T-cell (primary cell): ENCODE measurements around the gene RHOBTB1. TPM values are rescaled to one million over a fixed set of nuclear protein-coding genes. Genes with fewer than 3 reads are reported as not detected.
"Not testable (repeated sequence)": the region's sequence is repeated elsewhere in the genome, so short reads cannot be mapped to it uniquely, and the experiment has no call there.

Experiments used
- ATAC-seq, 4 experiments: fragments of 200-7000 bp in 3 of 4; fragments of 150-1000 bp in 1 of 4; cut with Tn5 transposase; replicated peaks in 1 of 4; 1 replicate in 3 of 4; 2 replicates in 1 of 4; pipeline ENCODE4 v1.10.0; 2021; ENCODE audit warnings: moderate library complexity in 3 of 4, mild to moderate bottlenecking in 2 of 4, moderate number of reproducible peaks in 1 of 4
- CTCF ChIA-PET, 2 donors: fragments of 300-600 bp; sonication (Branson Sonifier 250); formaldehyde crosslinking; loops; one replicate each; lab custom pipeline; 2022; ENCODE audit warnings: antibody characterized with exemption in 2 of 2; lab: Charles Lee
- POLR2A ChIA-PET, 2 donors: fragments of 300-600 bp; sonication (Branson Sonifier 250); formaldehyde crosslinking; loops; one replicate each; lab custom pipeline; 2022; ENCODE audit warnings: antibody characterized with exemption in 2 of 2; lab: Charles Lee
- DNase-seq, 35 experiments: peaks; one replicate each; pipeline versions ENCODE4 v3.0.0 to v3.0.0-alpha.2; 2013 to 2023
- H3K27ac ChIP-seq: one replicate; pipeline ENCODE4 v1.5.1; 2013; ENCODE audit warnings: low read length
- H3K27me3 ChIP-seq, 2 experiments: replicated peaks in 1 of 2; 1 replicate in 1 of 2; 2 replicates in 1 of 2; pipeline versions ENCODE4 v1.6.1 to v1.7.0; 2013; ENCODE audit warnings: low read length in 1 of 2, mixed read lengths in 1 of 2; ENCODE audit not compliant: control insufficient read depth in 2 of 2, insufficient read depth in 2 of 2; ENCODE audit errors: extremely low read depth in 1 of 2
- H3K36me3 ChIP-seq, 2 donors: 1 replicate in 1 of 2; 2 replicates in 1 of 2; pipeline versions ENCODE4 v1.6.1 to v1.7.0; 2013; ENCODE audit warnings: low read length in 1 of 2; ENCODE audit not compliant: control insufficient read depth in 2 of 2, insufficient read depth in 1 of 2; ENCODE audit errors: extremely low read depth in 1 of 2
- H3K4me1 ChIP-seq, 2 experiments: 1 replicate in 1 of 2; 2 replicates in 1 of 2; pipeline versions ENCODE4 v1.6.1 to v1.7.0; 2013; ENCODE audit warnings: low read length in 2 of 2, mixed read lengths in 1 of 2; ENCODE audit not compliant: insufficient read depth in 2 of 2, control insufficient read depth in 1 of 2; ENCODE audit errors: extremely low read depth in 1 of 2
- H3K4me3 ChIP-seq, 2 donors: 1 replicate in 1 of 2; 2 replicates in 1 of 2; pipeline versions ENCODE4 v1.5.1 to v1.7.0; 2013; ENCODE audit warnings: mild to moderate bottlenecking in 2 of 2, low read length in 1 of 2, moderate library complexity in 1 of 2; ENCODE audit not compliant: control insufficient read depth in 1 of 2; ENCODE audit errors: extremely low read depth in 1 of 2
- H3K9me3 ChIP-seq: 2 replicates; pipeline ENCODE4 v1.7.0; 2013
- H3K27ac Mint-ChIP-seq, 2 donors: one replicate each; pipeline ENCODE4 v1.8.0; 2020 to 2021; ENCODE audit warnings: mild to moderate bottlenecking in 2 of 2, mixed read lengths in 2 of 2
- H3K27me3 Mint-ChIP-seq, 2 donors: one replicate each; pipeline ENCODE4 v1.8.0; 2021 to 2022; ENCODE audit warnings: mixed read lengths in 2 of 2
- H3K36me3 Mint-ChIP-seq: one replicate; pipeline ENCODE4 v1.8.0; 2021; ENCODE audit warnings: mixed read lengths
- H3K4me1 Mint-ChIP-seq, 3 donors: one replicate each; pipeline ENCODE4 v1.8.0; 2020 to 2022; ENCODE audit warnings: mixed read lengths in 3 of 3, mild to moderate bottlenecking in 1 of 3
- H3K4me3 Mint-ChIP-seq, 3 donors: one replicate each; pipeline ENCODE4 v1.8.0; 2020 to 2022; ENCODE audit warnings: mild to moderate bottlenecking in 3 of 3, mixed read lengths in 3 of 3, moderate library complexity in 3 of 3
- H3K9me3 Mint-ChIP-seq, 3 donors: one replicate each; pipeline ENCODE4 v1.8.0; 2020 to 2022; ENCODE audit warnings: mixed read lengths in 3 of 3
- WGBS: methylation state at CpG from one replicate; pipeline ENCODE4 v1.1.5; 2013; ENCODE audit warnings: missing lambda C conversion rate; ENCODE audit not compliant: insufficient coverage; 5-methylcytosine and 5-hydroxymethylcytosine counted together
- total RNA-seq, 35 experiments: library from RNA in 6 of 35; stranded (reverse) in 6 of 35; fragments of 120-200 nt in 1 of 35; gene quantifications; one replicate each; pipeline versions ENCODE4 v1.2.1 to v1.2.4 and lab custom pipeline; 2013 to 2026

Gene RHOBTB1
- total RNA-seq, 5 donors from 2014 or later (not counting 1 experiment from before 2014, with no cell fraction given), result 0.09 to 0.75 (median 0.34) TPM; not detected in 1

GRCh38 chr10:60974463-60975149 lies 30.6 kb upstream of the RHOBTB1 start:
- Histone ChIP-seq H3K27me3 (no peaks in the 10 kb centered on the region), H3K4me1 (no peaks in the 10 kb centered on the region), H3K27ac (no peak overlapping the region), H3K36me3 (no peaks in the 10 kb centered on the region), H3K9me3 (no peaks in the 10 kb centered on the region), H3K4me3 (no peak overlapping the region)
- Mint-ChIP-seq H3K4me3 (no peak overlapping the region), H3K27ac (no peak overlapping the region), H3K4me1 (no peaks in the 10 kb centered on the region), H3K27me3 (peaks cover 6 to 14% of the 10 kb centered on the region in 2 donors), H3K36me3 (no peaks in the 10 kb centered on the region), H3K9me3 (no peaks in the 10 kb centered on the region)
- CTCF ChIA-PET, result no interaction called here
- ATAC-seq (no peak), DNase-seq (no peak)
- POLR2A ChIA-PET, result no interaction called here
- WGBS, result no CpG with 5 or more reads among the region's 3 CpGs

- H3K9me3 ChIP-seq, result no peaks in the 10 kb centered on the region
- Mint-ChIP-seq H3K36me3 (no peaks in the 10 kb centered on the region), H3K27ac (no peak overlapping the region), H3K4me3 (no peak overlapping the region), H3K9me3 (no peaks in the 10 kb centered on the region), H3K27me3 (peaks cover 14 to 18% of the 10 kb centered on the region in 2 donors), H3K4me1 (no peaks in the 10 kb centered on the region)
- H3K36me3 ChIP-seq, result no peaks in the 10 kb centered on the region
- H3K27ac ChIP-seq, result no peak overlapping the region
- CTCF ChIA-PET, result interaction anchor here in 1 of 2 donors (0.6 kb wide), 1 partner anchor 11 kb away, joined by 3 read pairs; no protein-coding TSS in a partner anchor
- H3K27me3 ChIP-seq, result no peaks in the 10 kb centered on the region
- H3K4me3 ChIP-seq, result no peak overlapping the region
- H3K4me1 ChIP-seq, result no peaks in the 10 kb centered on the region
- WGBS, result no CpG with 5 or more reads among the region's 2 CpGs
- no peak for DNase-seq
- ATAC-seq, result no peak
- POLR2A ChIA-PET, result interaction anchor here in 1 of 2 donors (0.6 kb wide), 1 partner anchor 86 kb away, joined by 4 read pairs; no protein-coding TSS in a partner anchor
Observed at GRCh38 chr10:60973086-60973485, 29.1 kb upstream of the RHOBTB1 start.

GRCh38 chr10:60972181-60972580 lies 28.2 kb upstream of the RHOBTB1 start:
- H3K4me3 ChIP-seq, DNase-seq, H3K36me3 Mint-ChIP-seq, H3K27ac ChIP-seq, CTCF ChIA-PET, H3K36me3 ChIP-seq, H3K4me3 Mint-ChIP-seq, H3K27me3 ChIP-seq, H3K4me1 Mint-ChIP-seq, POLR2A ChIA-PET, H3K9me3 ChIP-seq, H3K27ac Mint-ChIP-seq, H3K4me1 ChIP-seq, H3K9me3 Mint-ChIP-seq, ATAC-seq: not testable (repeated sequence)
- WGBS, result no CpG with 5 or more reads among the region's 2 CpGs
- H3K27me3 Mint-ChIP-seq, result peaks cover 15 to 18% of the 10 kb centered on the region in 2 donors

- Mint-ChIP-seq H3K27me3 (peaks cover 15 to 18% of the 10 kb centered on the region in 2 donors), H3K4me1 (no peaks in the 10 kb centered on the region), H3K9me3 (no peaks in the 10 kb centered on the region), H3K27ac (no peak overlapping the region), H3K36me3 (no peaks in the 10 kb centered on the region), H3K4me3 (no peak overlapping the region)
- H3K4me3 ChIP-seq, result no peak overlapping the region
- peaks cover 0 to 2% of the 10 kb centered on the region in 2 experiments for H3K27me3 ChIP-seq
- WGBS, result 100% methylated on average over 3 of the region's 3 CpGs
- H3K4me1 ChIP-seq, result no peaks in the 10 kb centered on the region
- ChIA-PET CTCF (no interaction called here), POLR2A (no interaction called here)
- H3K27ac ChIP-seq, result no peak overlapping the region
- no peaks in the 10 kb centered on the region for H3K9me3 ChIP-seq
- H3K36me3 ChIP-seq, result no peaks in the 10 kb centered on the region
- DNase-seq, result no peak
- ATAC-seq, result no peak
Observed at GRCh38 chr10:60970526-60970925, 26.5 kb upstream of the RHOBTB1 start.

GRCh38 chr10:60968504-60968903 lies 24.5 kb upstream of the RHOBTB1 start:
- POLR2A ChIA-PET, result no interaction called here
- 94% methylated on average over 2 of the region's 3 CpGs for WGBS
- H3K27ac Mint-ChIP-seq, result no peak overlapping the region
- peaks cover 0 to 2% of the 10 kb centered on the region in 2 experiments for H3K27me3 ChIP-seq
- H3K4me1 ChIP-seq, result no peaks in the 10 kb centered on the region
- no peak overlapping the region for H3K27ac ChIP-seq
- no peaks in the 10 kb centered on the region for H3K36me3 Mint-ChIP-seq
- H3K9me3 ChIP-seq, result no peaks in the 10 kb centered on the region
- no peaks in the 10 kb centered on the region for H3K36me3 ChIP-seq
- no peak for ATAC-seq
- no peaks in the 10 kb centered on the region for H3K9me3 Mint-ChIP-seq
- H3K4me3 ChIP-seq, result no peak overlapping the region
- no peak for DNase-seq
- CTCF ChIA-PET, result interaction anchor here in 1 of 2 donors (0.6 to 0.7 kb wide), 2 partner anchors 19 to 30 kb away, joined by 3 to 6 read pairs; no protein-coding TSS in a partner anchor
- H3K4me1 Mint-ChIP-seq, result peaks cover 0 to 3% (median 2%) of the 10 kb centered on the region in 3 donors
- H3K4me3 Mint-ChIP-seq, result no peak overlapping the region
- peaks cover 8 to 20% of the 10 kb centered on the region in 2 donors for H3K27me3 Mint-ChIP-seq

GRCh38 chr10:60967854-60968484 lies 24.0 kb upstream of the RHOBTB1 start:
- peaks cover 0 to 3% (median 2%) of the 10 kb centered on the region in 3 donors for H3K4me1 Mint-ChIP-seq
- peaks cover 0 to 2% of the 10 kb centered on the region in 2 experiments for H3K27me3 ChIP-seq
- no peaks in the 10 kb centered on the region for H3K36me3 Mint-ChIP-seq
- ATAC-seq (no peak), DNase-seq (no peak)
- H3K9me3 Mint-ChIP-seq, result no peaks in the 10 kb centered on the region
- WGBS, result 58% methylated on average over 2 of the region's 2 CpGs
- H3K4me3 ChIP-seq, result no peak overlapping the region
- ChIA-PET CTCF (interaction anchor here (0.6 to 0.7 kb wide), 3 partner anchors 18 to 1071 kb away, joined by 3 to 6 read pairs (median 5); no protein-coding TSS in a partner anchor), POLR2A (no interaction called here)
- no peaks in the 10 kb centered on the region for H3K9me3 ChIP-seq
- H3K4me3 Mint-ChIP-seq, result no peak overlapping the region
- no peaks in the 10 kb centered on the region for H3K36me3 ChIP-seq
- H3K4me1 ChIP-seq, result no peaks in the 10 kb centered on the region
- H3K27ac ChIP-seq, result no peak overlapping the region
- peaks cover 8 to 20% of the 10 kb centered on the region in 2 donors for H3K27me3 Mint-ChIP-seq
- H3K27ac Mint-ChIP-seq, result no peak overlapping the region
